Fibroblast of upper back skin (primary cell): ENCODE data around the gene FGGY.
"Not testable (repeated sequence)": the region's sequence is repeated elsewhere in the genome, so short reads cannot be mapped to it uniquely, and the experiment has no call there.

ENCODE experiments used
- DNase-seq: peaks from one replicate; pipeline ENCODE4 v3.0.0-alpha.2; 2013

Gene FGGY

DNA sequence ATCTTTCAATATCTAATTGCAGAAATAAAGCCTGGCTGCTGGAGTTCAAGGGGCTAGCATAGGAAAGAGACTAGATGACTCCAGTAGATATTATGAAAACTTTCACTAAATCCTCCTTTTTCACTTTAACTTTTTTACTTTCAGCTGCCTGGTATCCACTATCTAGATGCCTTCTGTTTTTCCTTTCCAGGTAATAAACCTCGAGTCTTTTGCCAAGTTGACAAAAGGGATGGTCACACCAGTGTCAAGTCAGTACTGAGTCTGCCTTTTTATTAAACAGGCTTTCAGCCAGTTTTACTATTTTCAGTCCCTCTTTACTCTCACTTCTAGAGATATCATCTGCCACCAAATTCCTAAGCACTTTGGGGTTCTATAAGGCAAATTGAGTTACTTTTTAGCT, 195.6 kb downstream of the FGGY start:
- DNase-seq: no peak

GRCh38 chr1:59494145-59494833, 197.4 kb downstream of the FGGY start:
- no peak for DNase-seq

DNA sequence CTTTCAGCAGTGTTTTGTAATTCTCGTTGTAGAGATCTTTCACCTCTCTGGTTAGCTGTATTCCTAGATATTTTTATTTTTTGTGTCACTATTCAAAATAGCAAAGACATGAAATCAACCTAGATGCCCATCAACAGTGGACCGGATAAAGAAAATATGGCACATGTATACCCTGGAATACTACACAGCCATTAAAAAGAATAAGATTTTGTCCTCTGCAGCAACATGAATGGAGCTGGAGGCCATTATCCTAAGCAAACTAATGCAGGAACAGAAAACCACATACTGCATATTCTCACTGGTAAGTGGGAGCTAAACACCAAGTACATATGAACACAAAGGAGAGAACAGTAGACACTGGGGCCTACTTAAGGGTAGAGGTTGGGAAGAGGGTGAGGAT, 199.3 kb downstream of the FGGY start:
- DNase-seq: not testable (repeated sequence)

- DNase-seq: no peak
These were observed 200.7 kb downstream of the FGGY start for GRCh38 chr1:59497616-59498015.

DNA sequence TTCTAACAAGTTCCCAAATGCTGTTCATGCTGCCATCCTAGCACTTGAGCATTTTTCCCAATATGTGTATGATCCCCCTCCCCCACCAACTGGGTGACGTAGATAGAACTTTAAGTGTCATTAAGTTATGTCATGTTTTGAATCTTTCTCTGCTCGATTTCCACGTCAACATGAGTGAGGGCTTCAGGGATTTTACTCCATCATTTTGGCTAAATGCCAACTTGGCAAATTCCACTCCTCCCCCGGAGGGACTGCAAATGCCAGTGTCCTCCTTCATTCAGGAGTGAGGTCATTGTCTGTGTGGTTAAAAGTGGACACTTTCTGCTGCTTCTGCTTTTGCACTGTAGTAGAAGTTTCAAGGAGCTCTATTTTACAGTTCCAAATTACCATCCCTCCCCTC, 201.7 kb downstream of the FGGY start:
- peak; percentile 52 for DNase-seq

DNA sequence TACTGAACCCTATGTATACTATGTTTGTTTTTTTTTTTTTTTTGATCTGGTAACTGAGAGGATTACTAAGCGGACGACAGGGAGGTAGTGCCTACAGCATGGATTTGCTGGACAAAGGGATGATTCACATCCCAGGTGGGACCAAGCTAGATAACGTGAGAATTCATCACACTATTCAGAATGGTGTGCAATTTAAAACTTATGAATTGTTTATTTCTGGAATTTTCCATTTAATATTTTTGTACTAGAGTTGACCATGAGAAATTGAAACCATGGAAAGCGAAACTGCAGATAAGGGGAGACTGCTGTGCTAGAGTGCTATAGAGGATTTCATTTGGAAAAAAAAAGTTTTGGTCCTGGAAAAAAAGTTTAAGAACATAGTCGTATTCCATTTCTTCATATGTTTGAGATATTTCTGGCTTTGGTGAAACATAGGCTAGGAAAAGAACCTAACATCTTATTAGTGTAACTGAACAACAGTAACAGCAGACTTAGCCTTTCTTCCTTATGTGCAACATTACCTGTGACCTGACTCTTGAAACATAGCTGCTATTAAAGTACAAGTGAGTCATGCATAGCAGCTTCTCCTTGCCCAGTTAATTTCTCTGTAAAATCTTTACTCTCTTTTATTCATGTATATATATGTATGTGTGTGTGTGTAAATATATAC, 202.5 kb downstream of the FGGY start:
- no peak for DNase-seq

GRCh38 chr1:59499943-59500569, 203.2 kb downstream of the FGGY start:
- no peak for DNase-seq

GRCh38 chr1:59500950-59501742, 204.3 kb downstream of the FGGY start:
- DNase-seq: no peak

DNA sequence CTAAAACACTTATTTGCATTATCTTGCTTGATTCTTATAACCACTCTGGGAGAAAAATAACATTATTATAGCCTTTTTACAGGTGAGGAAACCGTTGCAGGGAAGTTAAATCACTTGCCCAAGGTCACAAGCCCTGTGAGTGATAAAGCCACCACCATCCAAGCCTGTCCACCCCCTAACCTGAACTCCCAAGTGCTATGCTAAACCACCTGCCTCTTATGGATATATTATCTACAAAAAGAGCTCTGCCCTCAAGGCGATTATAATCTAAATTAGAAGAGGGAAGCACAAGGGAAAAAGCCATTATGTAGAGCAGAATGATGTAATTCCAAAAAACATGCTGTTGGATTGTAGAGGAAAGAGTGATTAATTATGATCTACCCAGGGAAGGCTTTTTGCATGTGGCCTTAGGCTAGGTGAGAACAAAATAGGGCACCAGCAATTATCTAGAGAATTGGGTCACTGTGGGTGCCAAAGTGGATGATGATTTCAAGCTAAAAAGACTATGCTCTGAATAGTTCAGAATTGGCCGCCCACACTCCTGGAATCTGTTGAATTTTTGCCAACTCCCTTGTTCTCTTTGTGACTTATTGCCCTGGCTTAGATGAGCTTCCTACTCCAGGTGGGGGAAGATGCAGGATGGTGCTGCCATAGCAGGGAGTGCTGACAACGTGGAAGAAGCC, 205.3 kb downstream of the FGGY start:
- DNase-seq: peak; percentile 72

DNA sequence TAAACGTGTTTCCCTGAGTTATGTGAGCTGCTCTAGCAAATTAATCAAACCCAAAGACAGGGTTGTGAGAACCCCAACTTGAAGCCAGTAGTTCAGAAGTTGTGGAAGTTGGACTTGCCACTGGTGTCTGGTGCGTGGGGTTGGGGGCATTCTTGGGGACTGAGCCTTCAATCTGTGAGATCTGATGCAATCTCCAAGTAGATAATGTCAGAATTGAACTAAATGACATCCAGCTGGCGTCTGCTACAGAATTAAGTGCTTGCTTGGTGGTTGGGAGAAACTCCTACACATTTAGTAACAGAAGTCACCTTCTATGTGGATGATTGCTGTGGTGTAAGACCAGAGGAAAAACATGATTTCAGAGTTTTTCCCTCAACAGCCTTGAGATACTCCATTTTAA, 207.4 kb downstream of the FGGY start:
- peak; percentile 69 for DNase-seq

GRCh38 chr1:59505596-59506028, 208.7 kb downstream of the FGGY start:
- peak; percentile 88 for DNase-seq

- peak; percentile 43 for DNase-seq
These were observed 210.1 kb downstream of the FGGY start for GRCh38 chr1:59506952-59507351.

- no peak for DNase-seq
These were observed 212.5 kb downstream of the FGGY start for GRCh38 chr1:59509341-59509875.

DNA sequence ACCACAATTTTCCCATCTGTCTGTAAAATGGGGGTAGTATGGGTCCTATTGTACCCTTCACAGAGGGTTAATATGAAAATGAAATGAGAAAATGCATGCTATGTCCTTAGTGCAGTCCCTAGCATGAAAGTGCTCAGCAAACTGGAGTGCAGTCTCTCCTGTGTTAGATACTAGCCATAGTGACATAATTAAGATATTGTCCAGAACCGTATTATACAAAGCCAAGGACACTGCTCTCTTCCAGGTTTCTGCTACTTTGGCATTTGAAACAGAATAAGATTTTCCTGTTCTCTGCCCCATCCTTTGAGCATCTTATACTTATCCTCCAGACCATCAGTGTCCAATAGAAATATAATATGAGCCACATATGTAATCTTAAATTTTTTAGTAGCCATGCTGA, 213.4 kb downstream of the FGGY start:
- no peak for DNase-seq

DNA sequence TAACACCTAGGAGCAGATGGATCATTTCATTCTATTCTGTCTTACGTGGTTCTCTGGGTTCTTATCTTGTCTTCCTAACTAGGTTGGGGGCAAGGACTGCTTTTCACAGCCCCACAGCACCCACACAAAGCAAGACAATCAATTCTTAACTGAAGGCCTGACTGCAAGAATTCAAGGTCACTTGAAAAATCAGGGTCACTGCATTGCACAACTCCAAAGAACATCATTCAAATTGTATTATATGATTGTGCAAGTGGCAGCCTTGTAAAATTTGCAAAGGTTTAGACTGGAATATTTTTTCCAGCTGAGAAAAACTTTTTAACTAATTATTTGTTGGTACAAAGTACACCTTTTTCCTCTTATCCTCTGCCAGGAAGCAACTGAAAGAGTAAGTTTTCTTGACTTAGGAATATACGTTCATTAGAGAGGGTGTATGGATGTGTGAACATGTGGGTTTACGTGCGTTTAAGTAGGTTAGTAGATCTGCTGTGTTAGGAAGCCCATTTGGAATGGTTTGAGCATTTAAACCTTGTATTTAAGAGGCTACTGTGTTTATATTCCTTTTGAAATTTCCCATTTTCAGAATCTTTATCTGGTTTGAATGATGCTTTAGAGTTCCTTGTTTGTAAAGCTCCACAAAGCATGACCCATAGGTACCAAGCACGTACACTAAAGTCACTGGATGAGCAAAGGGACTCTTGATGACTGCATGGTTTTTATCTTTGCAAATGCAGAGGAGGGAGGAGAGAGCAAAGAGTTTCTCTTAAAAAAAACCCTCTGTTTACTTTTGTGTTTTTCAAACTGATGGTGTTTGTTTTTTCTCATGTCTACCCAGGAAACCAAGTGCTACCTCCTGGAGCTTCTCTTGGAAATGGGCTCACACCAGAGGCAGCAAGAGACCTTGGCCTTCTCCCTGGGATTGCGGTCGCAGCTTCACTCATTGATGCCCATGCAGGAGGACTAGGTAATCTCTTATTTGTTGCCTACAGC, 214.9 kb downstream of the FGGY start:
- no peak for DNase-seq

DNA sequence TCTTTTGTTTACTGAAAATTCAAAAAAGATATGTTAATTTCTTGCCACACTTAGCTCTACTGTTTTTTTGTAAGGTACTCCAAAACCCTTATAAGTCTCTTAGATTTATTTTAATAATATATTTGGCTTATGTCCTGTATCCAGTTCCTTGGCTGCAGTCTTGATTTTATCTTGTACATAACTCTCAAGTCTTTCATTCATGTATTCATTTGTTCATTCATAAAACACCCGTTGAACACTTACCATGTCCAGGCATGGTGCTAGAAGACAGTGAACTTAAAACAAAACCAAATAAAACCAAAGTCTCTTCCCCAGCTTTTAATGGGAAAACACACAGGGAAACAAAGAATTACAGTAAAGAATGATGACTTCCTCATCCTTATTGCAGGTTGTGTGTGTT, 215.8 kb downstream of the FGGY start:
- no peak for DNase-seq

DNA sequence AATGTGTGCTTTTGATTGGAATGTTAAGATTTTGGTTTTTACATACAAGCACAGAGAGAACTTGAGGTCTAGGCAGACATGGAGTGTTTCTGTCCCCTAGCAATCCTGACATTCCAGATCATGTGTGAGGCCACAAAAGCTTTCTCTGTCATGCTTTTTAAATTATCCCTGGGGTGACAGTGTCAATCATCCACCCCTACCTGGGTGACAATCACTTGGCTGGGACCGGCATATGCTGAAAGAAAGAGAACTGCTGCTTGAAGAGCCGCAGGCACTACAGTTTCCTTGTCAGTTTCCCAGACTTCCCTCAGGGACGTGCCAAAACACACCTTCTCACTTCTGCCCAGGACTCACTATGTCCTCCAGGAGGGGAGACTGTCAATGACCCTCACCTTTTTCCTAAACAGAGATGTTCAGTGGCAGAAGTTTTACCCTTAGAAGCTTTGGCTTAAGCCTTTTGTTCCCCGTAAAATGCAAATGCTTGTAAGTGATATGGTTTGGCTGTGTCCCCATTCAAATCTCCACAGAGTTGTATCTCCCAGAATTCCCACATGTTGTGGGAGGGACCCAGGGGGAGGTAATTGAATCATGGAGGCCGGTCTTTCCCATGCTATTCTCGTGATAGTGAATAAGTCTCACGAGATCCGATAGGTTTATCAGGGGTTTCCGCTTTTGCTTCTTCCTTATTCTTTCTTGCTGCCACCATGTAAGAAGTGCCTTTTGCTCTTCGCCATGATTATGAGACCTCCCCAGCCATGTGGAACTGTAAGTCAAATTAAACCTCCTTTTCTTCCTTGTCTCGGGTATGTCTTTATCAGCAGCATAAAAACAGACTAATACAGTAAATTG, 217.4 kb downstream of the FGGY start:
- peak; percentile 42 for DNase-seq

- no peak for DNase-seq
These were observed 220.0 kb downstream of the FGGY start for GRCh38 chr1:59516881-59517280.

DNA sequence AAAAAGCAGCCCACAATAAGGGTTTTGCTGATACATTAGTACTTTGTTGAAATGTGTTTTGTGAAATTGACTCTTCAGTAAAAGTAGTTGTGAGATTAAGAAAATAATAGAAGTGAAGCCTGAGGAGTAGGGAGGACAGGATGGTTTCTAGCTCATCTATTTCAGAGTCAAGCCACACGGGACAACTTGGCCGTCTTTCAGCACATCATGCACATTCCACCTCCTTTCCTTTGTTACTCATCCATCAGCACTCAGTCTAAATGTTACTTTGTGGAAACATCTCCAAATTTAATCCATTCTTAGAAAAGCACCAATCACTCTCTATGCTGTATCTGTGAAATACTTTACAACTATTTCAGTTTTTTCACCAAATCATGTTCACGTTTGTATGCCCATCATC, 223.3 kb downstream of the FGGY start:
- DNase-seq: peak; percentile 84

GRCh38 chr1:59520827-59521418, 224.0 kb downstream of the FGGY start:
- DNase-seq: peak; percentile 60
